Breast epithelium (tissue), 3 donors: ENCODE measurements around the gene ABLIM2.

Experiments
- CTCF ChIP-seq, 3 donors: fragments of 450-650 bp; IDR thresholded peaks; one replicate each; pipeline ENCODE4 v1.5.1; 2016 to 2017; ENCODE audit warnings: antibody characterized with exemption in 3 of 3, mild to moderate bottlenecking in 3 of 3, moderate library complexity in 3 of 3
- POLR2A ChIP-seq: fragments of 450-650 bp; IDR thresholded peaks from one replicate; pipeline ENCODE4 v1.6.1; 2016; ENCODE audit warnings: antibody characterized with exemption, mild to moderate bottlenecking, moderate library complexity
- POLR2AphosphoS5 ChIP-seq, 3 donors: sonication (generic); formaldehyde crosslinking; IDR thresholded peaks; one replicate each; pipeline ENCODE4 v1.6.1; 2017; ENCODE audit warnings: antibody characterized with exemption in 3 of 3

DNA sequence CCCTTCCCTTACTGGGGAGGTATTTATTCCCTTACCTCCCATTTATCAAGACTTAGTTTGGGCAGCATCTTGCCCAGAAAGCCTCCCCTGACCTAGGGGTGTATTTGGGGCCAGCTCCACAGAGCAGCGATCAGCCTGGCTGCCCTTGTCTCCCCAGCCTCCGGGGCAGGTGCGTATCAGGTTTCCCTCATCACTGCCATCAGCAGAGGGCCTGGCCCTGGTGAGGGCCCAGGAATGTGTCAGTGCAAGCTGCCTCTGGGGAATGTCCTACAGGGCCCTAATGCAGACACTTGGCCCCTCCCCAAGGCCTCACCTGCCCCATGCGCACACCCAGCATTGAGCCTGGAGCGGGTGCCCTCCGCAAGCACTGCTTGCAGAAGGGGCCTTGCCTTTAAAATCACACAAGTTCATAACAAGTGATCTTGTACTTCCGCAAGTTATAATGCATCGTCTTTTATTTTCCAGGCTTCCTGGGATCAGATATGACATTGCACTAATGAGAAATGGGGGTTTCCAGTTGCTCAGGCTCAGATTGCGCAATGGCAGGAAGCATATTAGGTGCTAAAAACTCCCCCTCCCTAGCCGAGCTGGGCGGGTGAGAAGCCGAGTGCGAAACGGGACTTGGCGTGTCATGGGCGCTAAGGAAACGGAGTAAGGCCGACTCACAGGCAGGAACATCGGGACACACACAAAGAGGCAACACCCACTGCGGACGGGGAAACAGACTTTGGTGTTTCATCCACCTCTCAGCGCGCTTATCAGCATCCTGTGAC is 193.5 kb downstream of the ABLIM2 start:
- no peak for TF ChIP-seq CTCF (IDR thresholded peaks at IDR 0.05)
- TF ChIP-seq POLR2A, result no peak
- TF ChIP-seq POLR2AphosphoS5 (IDR thresholded peaks at IDR 0.05), result peak in 1 of 3 donors; percentile 68
